GM21515 (cell line): ENCODE data around the gene TTYH3.
"Not testable (repeated sequence)": the region's sequence is repeated elsewhere in the genome, so short reads cannot be mapped to it uniquely, and the experiment has no call there.

Source experiments
- ATAC-seq: cut with Tn5 transposase; IDR thresholded peaks from one replicate; pipeline ENCODE4 v1.9.1; 2021; ENCODE audit not compliant: unreplicated experiment

TTYH3 gene, protein sequence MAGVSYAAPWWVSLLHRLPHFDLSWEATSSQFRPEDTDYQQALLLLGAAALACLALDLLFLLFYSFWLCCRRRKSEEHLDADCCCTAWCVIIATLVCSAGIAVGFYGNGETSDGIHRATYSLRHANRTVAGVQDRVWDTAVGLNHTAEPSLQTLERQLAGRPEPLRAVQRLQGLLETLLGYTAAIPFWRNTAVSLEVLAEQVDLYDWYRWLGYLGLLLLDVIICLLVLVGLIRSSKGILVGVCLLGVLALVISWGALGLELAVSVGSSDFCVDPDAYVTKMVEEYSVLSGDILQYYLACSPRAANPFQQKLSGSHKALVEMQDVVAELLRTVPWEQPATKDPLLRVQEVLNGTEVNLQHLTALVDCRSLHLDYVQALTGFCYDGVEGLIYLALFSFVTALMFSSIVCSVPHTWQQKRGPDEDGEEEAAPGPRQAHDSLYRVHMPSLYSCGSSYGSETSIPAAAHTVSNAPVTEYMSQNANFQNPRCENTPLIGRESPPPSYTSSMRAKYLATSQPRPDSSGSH

DNA sequence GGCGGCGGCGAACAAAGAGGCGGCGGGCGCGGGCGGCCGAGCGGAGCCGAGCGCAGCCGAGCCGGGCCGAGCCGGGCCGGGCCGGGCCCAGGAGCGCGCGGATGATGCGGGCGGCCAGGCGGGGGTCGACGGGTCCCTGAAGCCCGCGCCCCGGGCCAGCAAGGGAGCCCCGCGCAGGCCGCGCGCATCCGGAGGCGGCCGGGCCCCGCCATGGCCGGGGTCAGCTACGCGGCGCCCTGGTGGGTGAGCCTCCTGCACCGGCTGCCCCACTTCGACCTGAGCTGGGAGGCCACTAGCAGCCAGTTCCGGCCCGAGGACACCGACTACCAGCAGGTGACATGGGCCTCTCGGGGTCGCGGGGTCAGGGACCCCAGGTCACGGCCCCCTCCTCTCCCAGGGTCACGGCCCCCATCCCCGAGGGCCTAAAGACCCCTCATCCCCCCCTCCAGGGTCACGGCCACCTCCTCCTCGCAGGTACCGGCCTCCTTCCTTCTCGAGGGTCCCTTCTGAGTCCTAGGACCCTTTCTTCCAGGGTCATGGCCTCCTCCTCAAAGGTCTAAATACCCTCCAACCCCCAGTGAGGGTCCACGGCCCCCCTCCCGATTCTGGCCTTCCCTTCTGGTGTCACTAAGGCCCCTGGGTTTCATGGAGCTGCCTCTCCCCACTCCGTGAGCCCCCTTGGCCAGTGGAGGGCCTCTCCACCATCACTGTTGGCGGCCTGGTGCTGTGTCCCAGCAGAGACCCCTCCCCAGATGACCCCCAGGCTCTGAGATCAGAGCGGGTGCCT, at the start of gene TTYH3:
Gene TTYH3 (plus strand): TSS at position 41 of the 787 bp plus-strand sequence. CDS start 170 bp downstream, at position 211.
- peak; percentile 44 for ATAC-seq

DNA sequence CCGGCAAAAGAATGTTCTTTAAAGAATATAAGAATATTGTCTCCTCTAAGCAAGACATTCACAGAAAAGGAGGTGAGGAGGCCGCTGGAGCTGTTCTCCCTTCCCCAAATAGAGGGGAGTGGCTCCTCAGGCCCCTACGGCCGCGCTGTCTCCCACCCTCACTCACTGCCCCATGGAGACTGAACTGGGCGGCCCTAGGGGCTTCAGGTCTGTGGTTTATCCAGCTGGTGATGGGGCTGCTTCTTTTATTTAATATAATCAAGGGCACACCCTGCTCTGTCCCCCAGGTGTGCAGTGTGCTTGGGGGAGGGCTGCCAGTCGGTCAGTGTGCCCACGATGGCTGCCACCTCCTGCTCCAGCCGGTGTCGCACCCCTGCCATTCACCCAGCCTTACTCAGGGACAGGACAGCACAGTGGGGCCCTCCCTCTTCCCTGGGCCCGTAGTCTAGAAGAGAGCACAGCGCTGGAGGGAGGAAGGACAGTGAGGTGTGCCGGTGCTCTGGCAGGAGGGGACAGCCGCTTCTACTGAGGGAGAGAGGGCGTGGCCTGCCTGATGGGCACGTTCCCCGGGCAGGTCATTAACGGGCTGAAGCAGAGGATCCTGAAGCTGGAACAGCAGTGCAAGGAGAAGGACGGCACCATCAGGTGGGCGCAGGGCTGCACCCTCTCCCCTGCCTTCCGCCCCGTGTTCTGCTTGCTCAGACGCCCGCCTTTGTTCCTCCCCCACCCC, 49.6 kb upstream of the TTYH3 start:
- no peak for ATAC-seq

DNA sequence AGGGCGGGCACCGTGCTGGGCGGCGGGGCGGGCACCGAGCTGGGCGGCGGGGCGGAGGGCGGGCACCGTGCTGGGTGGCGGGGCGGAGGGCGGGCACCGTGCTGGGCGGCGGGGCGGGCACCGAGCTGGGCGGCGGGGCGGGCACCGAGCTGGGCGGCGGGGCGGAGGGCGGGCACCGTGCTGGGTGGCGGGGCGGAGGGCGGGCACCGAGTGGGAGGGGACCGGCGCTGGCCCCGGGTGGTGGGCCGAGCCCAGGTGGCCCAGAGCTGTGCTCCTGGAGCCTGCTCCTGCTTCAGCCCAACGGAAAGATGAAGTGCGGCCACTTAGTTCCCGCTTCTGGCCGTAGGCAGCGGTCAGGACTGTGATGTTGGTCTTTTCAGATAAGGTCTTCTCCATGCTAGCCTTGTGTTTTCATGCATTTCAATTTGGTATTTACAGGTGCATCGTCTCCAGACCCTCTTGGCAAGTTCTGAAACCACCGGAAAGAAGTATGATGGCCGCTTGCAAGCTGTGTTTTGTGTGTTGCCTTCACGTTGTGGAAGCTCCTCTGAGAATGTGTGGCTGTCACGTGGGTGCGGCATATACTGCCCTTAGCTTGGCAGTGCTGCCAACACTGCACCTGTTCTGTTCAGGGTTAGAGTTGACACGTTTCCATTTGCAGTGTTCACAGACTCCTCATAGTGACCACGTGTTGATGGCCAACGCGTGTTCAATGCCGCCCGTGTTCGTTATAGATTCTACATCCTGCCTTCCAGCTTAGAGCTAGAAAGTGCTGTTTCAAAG, 47.8 kb upstream of the TTYH3 start:
- no peak for ATAC-seq

DNA sequence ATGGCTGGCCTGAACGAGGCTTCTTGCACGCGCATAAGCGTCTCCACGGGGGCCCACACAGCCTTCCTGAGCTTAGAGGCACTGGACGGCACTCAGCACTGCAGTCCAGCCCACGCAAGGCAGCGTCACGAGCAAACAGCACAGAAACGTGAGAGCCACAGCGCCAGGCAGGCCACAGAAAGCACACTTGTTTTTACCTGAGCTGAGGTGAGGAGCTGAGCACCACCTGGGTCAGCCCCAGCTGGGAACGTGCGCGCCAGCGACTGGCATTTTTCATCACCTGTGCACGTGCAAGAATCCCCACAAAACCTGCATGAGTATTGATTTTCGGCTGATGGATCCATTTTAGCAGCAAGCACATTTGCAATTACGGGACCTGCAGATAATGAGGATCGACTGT, 46.3 kb upstream of the TTYH3 start:
- ATAC-seq, result no peak

DNA sequence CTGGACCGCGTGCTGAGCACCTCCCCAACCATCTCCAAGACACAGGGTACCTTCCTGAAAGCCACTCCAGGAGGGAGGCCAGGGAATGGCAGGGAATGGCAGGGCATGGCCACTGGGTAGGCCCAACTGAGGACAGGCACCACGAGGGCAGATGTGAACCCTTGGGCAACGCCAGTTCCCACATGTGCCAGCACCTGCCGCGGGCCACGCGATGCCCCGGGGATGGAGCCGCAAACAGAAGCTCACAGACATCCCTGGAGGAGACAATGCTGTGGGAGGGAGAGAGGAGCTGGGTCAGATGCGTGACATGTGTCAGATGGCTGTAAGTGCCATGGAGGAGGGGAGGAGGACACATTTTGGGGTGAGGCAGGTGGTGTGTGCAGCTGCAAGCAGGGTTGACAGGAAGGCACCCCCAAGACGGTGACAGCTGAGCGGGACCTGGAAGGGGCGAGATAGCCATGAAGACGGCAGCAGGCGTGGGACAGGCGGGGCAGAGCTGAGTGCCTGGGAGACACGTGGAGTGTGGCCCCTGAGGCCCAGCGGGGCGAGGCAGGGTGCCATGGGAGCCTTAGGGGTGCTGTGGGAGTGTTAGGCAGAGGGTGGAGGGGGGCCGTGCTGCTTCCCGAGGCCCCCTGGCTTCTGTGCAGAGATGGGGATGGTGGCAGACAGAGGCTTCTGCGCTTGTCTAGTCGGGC, 45.3 kb upstream of the TTYH3 start:
- no peak for ATAC-seq

DNA sequence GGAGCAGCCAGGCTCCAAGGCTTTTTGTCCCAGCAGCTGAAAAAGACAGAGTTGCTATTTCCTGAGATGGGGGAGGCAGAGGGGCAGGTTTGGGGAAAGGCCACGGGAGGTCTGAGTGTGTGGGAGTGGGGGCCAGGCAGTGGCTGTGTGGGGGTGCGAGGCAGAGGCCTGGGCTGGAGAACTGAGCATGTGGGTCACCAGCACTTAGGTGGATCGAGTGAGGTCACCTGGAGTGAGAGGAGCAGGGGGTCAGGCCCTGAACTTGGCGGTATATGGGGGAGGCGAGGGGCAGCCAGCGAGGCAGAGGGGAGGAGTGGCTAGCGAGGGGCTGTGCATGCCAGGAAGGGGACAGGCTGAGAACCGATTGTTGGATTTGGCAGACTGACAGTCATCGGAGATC, 44.7 kb upstream of the TTYH3 start:
- ATAC-seq, result no peak

DNA sequence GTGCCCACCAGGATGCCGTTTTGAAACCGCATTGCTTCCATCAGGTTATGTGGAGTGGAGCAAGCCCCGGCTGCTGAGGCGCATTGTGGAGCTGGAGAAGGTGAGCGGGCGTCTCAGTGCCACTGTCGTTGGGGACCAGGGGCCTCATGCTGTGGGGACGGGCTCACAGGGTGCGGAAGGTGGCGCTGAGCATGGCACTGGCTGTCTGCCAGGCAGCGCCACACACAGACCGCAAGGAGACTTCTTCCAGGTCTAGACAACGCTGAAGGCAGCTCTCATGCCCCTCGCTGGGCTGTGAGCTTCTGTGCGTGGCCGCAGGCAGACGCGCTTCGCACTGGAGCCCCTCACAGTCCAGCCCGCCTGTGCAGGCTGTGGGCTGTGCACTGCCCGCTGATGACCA, 44.0 kb upstream of the TTYH3 start:
- ATAC-seq, result no peak

DNA sequence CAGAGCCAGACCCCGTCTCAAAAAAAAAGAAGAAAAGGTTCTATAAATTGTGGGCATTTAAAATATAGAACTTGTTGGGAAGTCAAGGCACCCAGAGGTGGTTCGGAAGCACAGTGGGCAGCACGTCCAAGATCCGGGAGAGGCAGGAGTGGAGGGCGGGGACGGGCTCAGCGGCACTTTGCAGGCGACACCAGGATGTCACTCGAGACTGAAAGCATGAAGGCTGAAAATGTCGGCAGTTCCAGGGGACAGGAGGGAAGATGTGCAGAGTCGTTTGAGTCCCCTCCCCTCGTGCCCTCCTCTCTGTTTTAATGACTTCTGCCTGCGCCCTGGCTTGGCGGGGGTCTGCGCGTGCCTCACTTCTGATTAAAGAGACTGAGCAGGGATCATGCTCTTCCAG, 42.4 kb upstream of the TTYH3 start:
- no peak for ATAC-seq

DNA sequence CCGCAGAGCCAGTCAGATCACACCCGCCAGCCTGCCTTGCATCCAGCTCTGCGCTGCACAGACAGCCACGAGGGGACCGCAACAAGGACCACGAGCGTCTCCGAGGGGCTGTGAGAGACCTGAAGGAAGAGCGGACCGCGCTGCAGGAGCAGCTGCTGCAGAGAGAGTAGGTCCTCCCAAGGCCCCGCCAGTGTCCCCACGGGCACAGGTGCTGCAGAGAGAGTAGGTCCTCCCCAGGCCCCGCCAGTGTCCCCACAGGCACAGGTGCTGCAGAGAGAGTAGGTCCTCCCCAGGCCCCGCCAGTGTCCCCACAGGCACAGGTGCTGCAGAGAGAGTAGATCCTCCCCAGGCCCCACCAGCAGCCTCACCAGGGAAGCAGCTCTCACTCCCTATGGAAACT, 41.8 kb upstream of the TTYH3 start:
- ATAC-seq, result not testable (repeated sequence)

DNA sequence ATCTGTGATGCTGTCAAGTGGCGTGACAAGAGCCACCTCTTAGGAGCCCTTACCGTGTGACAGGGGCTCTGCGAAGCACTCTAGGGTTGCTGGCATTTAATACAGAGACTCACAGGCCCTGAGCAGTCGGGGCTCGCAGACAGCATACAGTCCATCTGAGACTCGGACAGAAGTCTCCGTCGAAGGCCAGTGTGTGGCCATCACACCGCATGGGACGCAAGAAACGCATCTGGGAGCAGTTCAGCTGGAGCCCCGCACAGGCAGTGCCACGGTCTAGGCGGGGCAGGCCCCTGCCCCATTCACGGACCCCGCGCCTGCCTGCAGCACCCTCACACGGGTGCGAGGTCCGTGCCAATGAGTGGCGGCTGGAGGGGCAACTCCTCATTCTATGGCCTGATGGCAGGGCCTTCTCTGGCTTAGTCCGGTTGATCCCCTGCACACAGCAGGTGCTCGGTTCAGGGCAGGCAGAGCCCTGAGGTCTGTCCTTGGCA, 39.4 kb upstream of the TTYH3 start:
- ATAC-seq, result no peak

DNA sequence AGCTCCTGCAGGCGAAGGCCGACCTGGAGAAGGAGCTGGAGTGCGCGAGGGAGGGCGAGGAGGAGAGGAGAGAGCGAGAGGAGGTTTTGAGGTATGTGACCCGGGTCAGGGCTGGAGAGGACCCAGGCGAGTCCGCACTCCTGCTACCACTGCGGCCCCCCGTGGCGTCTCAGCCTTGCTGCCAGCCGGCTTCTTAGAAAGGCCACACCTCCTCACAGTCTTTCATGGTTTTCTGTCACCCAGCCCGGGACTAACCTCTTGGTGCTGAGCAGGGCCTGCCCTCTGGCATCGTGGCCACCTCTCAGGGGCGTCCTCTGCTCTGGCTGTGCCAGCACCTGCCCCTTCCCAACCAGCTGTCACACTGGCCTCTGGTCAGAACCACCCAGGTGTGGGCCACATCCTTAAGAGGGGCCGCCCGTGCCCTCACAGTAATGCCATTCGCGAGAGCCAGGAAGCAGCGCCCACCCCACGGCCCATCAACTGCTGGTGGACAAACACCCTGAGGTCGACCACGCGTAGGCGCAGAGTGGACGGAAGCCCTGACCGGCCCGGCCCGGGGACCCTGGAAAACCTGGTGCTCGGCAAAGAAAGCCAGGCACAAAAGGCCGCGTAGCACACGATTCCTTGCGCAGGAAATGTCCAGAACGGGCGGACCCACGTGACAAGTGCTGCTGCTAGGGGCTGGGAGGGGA, 38.6 kb upstream of the TTYH3 start:
- no peak for ATAC-seq

DNA sequence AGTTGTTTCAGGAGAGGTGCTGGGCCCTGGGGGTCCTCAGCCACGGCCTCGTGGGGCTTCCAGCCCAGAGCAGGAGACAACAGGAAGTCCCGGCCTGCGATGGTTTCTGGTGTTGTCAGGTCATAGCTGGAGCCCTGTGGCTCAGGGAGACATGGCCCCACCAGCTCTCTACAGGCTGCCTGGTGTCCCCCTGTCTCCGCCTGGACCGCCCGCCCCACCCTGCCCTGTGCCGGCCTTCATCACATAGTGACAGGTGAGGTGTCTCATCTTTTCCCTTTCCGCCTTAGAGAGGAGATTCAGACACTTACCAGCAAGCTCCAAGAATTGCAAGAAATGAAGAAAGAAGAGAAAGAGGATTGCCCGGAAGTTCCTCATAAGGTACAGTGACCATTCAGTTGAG, 37.2 kb upstream of the TTYH3 start:
- no peak for ATAC-seq

DNA sequence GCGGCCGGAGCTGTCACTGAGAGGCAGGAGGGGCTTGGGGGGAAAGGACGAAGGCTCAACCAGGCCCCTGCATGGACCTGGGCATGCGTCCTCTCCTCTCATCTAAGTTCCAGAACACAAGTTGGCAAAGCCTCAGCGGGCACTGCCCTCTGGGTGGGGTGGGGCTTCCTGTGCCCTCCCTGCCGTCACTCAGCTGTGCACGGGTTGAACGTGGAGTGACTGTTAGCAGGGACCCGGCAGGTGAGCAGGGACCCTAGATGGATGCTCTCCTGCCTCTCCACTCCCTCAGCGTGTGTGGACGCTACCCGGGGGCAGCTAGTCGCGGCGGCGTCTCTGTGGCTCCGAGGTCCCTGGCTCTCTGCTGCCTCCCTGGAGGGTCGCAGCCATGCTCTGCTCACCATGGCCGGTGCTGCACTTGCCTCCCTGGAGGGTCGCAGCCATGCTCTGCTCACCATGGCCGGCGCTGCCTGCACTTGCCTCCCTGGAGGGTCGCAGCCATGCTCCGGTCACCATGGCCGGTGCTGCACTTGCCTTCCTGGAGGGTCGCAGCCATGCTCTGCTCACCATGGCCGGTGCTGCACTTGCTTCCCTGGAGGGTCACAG, 36.4 kb upstream of the TTYH3 start:
- ATAC-seq, result no peak

DNA sequence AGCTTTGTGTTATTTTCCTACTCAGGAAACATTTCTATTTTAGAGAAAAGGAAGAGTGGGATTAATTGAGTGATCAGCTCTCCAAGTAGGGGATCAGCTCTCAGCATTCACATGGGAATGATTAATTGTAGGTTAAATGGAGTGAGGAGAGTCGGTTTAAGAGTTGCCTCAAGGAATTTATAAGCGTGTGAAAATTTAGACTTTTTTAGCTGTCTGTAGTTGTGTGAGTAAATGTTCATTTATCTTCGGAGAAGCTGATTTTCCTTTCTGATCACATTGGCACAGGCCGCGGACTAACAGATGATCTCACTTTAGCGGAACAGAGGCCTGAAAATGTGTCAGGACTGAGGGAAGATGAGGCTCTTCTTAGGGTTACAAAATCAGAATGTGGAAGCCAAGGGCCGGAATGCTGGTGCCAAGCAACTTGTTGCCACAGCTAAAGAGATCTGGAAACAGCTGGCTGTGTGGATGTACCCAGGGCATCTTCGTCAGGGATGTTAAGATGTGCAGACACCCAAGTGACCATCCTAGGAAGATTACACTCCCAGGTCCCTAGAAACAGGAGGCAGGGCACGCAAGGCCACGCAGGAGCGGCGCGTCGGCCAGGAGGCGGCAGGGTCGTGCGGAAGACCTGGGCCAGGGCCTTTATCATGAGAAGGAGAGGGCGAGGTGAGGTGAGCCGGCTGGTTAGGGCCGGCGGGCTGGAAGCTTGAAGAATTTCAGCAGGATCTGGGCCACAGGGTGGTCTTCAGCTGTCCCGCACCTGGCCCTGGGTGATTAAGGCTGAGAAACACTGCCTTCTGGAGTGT, 35.1 kb upstream of the TTYH3 start:
- ATAC-seq, result no peak

DNA sequence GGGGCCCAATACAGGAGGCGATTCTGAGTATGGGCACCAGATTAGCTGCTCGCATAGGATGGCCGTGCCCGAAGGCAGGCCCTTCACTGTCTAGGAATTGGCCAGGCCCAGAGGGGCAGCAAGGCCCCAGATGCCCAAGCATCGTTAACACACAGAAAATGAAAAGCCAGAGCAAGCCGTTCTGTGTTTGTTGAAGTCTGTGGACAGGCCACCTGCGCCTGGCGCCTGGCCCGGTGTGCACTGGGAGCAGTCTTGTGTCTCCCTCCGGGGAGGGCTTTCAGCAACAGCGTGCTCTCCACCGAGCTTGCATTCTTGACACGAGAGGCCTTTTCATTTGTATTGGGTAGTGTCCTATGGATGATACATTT, 34.5 kb upstream of the TTYH3 start:
- ATAC-seq, result no peak

DNA sequence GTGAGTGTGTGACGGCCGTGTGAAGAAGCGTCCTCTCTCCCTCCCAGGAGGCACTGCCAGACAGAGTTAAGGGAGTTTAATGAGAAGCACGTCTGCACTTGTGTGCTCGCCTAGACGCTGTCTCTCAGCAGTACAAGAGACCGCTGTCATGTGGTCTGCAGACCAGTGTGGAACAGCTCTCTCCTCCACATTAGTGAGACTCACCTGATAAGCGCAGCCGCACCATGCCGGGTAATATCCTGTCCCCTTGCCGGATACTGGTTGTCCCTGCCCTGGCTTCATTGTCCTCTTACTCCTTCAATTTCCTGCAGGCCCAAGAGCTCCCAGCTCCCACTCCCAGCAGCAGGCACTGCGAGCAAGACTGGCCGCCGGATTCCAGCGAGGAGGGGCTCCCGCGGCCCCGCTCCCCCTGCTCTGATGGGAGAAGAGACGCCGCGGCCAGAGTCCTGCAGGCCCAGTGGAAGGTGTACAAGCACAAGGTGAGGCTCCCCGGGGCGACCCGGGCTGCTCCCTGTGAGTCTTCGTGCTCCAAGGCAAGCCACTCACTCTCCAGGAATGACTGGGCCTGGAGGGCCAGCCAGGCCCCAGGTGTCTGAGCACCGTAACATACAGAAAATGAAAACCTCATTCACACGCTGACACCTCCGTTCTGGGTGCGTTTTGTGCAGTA, 33.5 kb upstream of the TTYH3 start:
- no peak for ATAC-seq

DNA sequence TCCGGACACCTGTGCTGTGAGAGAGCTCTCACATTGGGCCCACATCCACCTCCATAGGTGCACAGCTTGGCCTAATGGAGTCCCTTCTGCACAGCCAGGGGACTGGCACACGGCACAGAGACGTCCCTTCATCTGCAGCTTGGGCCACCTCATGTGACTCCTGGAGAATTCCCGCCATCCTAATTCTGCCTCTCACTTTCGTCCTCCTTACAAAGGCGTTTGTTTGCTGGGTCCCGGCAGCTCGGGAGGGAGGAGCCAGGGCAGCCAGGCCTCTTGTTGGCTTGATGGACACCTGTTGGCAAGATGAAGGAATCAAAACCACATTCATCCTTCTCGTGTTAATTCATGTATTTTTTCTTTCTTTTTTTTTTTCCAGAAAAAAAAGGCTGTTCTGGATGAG, 30.7 kb upstream of the TTYH3 start:
- ATAC-seq, result no peak

DNA sequence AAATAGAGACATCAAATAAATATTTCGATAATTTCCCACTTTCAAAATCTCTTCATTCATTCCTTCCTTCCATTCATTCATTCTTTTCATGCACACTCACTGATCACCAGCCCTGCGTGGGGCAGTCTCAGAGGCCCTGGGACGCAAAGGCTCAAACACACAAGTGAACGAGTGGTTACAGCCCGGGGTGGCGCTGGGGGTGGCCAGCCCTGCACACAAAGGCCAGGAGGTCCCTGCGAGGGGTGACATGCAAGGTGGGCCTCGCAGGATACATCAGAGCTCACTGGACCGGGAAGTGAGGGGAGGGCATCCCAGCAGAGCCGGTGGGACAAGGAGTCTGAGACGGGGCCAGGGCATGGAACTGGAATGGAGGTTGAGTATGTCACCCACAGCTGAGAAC, 29.9 kb upstream of the TTYH3 start:
- no peak for ATAC-seq
